HG03280 (cell line): ENCODE measurements around the gene ABL1.

Experiments used
- ATAC-seq: cut with Tn5 transposase; IDR thresholded peaks from one replicate; pipeline ENCODE4 v1.9.1; 2021; ENCODE audit warnings: mild to moderate bottlenecking, moderate library complexity; ENCODE audit not compliant: unreplicated experiment

The ABL1 gene

DNA sequence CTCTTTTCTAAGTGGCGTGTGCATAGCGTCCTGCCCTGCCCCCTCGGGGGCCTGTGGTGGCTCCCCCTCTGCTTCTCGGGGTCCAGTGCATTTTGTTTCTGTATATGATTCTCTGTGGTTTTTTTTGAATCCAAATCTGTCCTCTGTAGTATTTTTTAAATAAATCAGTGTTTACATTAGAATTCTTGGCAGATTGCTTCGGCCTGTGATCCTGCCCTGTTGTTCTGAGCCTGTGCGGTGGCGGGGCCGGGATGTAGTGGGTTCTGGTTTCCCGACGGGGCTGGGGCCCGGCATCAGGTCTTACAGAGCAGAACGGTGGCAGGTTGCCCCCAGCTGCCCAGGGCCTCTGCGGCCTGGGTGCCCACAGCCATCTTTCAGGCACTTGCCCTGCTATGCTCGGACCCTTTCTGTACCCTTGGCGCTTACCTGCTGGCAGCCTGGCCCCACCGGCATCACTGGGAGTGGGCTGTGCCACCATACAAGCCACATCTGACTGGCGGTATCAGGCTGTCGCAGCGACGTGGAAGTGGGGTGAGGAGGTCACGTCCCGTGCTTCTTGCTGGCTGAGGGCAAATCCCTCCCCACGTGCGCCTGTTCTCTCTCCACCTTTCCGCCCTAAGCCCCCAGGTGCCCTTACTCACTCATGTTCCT is 52.6 kb downstream of the ABL1 start:
- no peak for ATAC-seq

DNA sequence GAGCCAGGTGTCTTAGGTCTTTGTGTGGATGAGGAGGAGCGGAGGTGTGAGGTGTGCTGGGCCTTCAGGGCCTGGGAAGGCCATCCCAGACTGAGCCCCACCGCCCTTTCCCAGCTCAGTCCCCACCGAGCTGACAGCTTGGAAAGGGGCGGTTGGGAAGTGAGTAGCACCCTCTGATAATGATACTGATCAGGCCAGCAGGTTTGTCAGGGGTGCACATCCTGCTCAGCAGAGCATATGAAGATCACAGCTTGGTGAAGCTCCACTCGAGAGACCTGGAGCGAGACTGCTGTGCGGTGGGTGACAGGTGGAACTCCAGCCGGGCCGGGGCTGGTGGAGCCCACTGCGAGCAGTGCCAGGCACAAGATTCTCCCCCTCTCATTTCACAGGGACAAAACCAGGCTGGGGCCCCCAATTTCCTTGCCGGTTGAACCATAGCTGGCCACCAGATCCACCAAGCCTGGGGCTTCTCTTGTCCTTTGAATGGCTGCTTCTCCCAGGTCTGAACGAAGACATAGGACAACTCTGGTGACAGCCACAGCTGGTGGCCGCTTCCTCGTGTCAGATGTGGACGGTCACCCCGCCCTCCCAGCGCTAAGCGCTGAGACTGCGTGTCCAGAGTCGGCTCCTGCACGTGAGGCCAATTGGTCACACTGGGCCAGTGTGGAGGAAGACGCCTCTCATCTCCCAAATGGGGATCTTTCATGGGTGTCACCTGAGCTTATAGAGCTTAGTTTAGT is 53.3 kb downstream of the ABL1 start:
- ATAC-seq, result no peak

GRCh38 chr9:130890124-130890523 is 55.1 kb downstream of the ABL1 start:
- ATAC-seq, result no peak

- no peak for ATAC-seq
Observed at GRCh38 chr9:130890870-130891687, 56.0 kb downstream of the ABL1 start.

GRCh38 chr9:130891688-130892476 is 56.8 kb downstream of the ABL1 start:
- ATAC-seq, result no peak

- ATAC-seq, result no peak
Observed at GRCh38 chr9:130892477-130893304, 57.6 kb downstream of the ABL1 start.

- ATAC-seq, result no peak
Observed at GRCh38 chr9:130893341-130894101, 58.5 kb downstream of the ABL1 start.

DNA sequence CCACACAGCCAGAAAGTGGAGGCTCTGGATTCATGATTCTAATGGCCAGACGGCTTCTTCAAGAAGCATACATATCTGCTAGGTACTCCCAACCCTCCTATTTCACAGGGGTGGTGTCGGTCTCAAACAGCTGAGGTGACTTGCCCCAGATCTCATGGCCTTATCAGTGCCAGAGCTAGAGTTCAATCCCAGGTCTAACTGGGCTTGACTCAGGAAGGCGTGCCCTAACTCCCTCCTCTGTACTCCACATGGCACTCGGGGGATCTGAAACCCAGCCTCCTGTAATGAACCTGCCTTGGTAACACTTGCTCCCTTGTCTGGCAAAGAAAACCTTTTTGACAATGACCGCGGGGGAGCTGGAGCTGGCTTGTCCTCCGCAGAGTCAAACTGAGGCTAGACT is 59.5 kb downstream of the ABL1 start:
- ATAC-seq, result no peak

- ATAC-seq, result no peak
Observed at GRCh38 chr9:130895038-130895437, 60.0 kb downstream of the ABL1 start.

DNA sequence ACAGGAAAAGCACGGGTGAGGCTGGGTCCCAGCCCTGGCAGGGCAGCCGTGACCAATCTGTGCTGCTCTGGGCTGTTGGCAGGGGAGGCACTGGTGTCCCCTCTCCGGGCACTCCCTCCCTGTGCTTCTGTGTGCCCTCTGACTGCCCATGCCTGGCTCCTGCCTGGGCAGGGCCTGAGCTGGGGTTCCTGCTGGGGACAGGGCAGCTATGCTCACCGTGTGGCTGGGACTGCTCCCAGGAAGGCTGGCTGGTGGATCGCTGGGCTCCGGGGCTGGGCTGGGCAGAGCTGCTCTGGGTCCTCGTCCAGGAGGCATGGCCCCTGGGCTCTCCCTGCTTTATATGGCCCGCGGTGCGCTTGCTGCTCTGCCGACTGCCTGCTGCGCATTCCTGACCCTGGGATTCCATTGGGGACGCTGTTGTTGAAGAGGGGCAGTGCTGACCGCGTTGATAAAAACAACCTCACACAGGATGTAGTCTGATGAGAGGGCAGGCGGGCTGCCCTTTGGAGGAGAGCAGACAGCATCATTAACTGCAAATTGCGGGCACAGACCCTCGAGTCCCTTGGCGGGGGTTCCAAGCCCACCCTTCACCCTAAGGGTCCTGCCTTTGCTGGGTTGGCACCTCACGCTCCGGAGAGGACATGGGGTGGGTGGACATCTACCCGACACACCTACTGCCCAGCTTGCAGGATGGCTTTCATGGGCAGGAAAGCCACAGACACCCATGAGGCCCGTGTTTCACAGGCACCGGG is 60.6 kb downstream of the ABL1 start:
- ATAC-seq, result no peak

DNA sequence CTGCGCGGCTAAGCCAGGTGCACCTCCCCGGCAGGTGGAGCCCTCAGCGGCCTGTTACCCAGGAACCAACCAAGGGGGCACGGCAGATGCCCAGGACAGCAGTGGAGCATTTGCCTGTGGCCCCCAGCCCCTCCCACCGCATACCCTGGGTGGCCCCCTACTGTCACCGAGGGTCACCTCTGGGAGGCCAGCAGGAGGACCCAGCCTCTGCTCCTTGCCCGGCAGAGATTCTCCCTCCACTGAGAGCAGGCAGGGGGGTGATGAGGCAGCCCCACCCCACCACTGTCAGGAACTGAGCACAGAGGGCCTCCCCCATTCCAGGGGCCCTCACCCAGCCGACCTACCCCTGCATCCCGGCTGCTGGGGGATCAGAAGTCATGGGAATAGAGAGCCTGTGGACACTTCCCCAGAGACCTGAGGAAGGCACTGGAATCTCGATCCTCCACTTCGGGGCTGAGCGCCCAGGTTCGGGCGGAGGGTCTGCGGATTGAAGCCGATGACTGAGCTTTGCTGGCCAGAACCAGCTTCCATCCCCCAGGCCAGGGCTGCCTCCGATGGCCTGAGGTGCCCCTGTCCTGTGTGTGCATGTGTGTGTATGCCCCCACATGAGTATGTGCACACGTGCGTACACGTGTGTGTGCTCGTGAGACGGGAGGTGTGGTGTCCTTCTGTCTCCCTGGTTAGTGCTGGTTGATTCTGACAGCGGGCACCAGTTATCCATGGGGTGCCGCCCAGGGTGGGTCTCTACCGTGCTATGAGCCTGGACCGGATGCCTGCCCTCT is 61.4 kb downstream of the ABL1 start, which contains the start of gene QRFP:
Gene QRFP (minus strand): TSS at position 580 of the 782 bp plus-strand sequence. CDS start 2,974 bp downstream, outside the sequence.
- ATAC-seq, result no peak

- no peak for ATAC-seq
Observed at GRCh38 chr9:130897105-130897751, 62.2 kb downstream of the ABL1 start.

DNA sequence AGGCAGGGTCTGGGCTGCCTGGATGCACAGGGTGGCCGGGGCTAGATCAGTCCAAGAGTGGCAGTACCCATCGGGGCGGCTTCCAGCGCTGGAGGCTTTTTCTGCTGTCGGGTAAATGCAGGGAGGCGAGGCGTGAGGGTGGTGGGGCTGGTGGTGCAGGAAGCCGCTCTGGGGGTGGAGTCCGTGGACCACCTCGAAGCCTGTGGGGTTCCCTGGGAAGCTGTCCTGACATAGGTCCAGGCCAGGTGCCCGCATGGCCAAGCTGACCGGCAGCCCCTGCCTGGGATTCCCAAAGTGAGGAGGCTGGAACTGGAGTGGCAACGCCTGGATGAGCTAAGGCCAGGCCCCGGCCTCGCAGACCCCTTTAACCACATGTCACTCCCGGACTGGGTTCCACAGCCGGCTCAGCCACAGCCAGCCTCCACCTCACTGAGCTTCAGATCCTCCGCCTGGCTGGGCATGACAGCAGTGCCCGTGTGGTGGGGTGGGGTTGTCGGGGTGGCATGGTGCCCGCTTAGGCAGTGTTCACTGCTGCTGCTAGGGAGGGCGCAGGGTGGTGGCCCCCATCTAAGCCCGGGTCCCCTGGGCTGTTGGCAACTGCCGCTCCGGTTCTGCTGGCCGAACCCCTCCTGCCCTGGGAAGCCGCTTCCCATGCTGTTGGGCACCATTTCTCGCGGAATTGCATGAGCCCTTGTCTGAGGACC is 62.9 kb downstream of the ABL1 start:
- ATAC-seq, result no peak

GRCh38 chr9:130898552-130898852 is 63.4 kb downstream of the ABL1 start:
- ATAC-seq, result no peak

DNA sequence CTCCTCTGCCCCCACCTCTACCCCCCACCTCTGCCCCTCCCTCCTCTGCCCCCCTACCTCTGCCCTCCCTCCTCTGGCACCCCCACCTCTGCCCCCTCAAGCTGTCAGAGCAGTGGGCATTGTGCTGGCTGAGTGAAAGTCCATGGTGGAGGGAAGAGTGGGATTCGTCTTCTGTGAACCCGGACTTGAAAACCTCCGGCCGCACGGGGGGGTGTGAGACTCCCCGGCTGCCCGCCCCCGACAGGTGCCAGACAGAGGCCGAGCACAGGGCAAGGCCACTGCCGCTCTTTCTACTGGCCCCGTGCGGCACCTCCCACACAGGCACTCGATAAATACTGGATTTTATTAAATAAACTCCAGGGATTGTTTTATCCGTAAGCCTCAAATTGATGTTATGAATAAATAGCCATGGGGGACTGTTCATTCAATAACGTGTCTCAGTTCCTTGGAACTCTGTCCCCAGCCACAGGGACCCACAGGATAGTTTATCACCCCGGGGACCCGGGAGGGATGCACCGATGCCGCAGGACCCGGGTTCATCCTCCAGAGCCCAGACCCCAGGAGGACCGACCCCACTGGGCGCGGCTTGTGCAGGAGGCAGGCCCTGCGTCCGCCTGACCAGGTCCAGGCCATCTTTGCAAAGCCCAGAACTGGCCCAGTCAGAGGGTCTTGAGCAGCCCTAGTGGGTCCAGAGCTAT is 64.1 kb downstream of the ABL1 start:
- ATAC-seq, result no peak
